GM19324 (cell line): Measurements from ENCODE around the gene LTV1.

ENCODE experiments used
- ATAC-seq: cut with Tn5 transposase; IDR thresholded peaks from one replicate; pipeline ENCODE4 v1.9.1; 2021; ENCODE audit warnings: mild to moderate bottlenecking, moderate library complexity; ENCODE audit not compliant: unreplicated experiment, low FRiP score

The LTV1 gene

GRCh38 chr6:143882401-143882930 lies 39.3 kb downstream of the LTV1 start:
- no peak for ATAC-seq

GRCh38 chr6:143884216-143884900 lies 41.2 kb downstream of the LTV1 start:
- ATAC-seq: no peak

- no peak for ATAC-seq
Measured at GRCh38 chr6:143885116-143885515, 42.0 kb downstream of the LTV1 start.

GRCh38 chr6:143894655-143895054 lies 51.5 kb downstream of the LTV1 start:
- ATAC-seq: no peak

GRCh38 chr6:143896126-143896860 lies 53.2 kb downstream of the LTV1 start:
- ATAC-seq: no peak

- ATAC-seq: no peak
Measured at GRCh38 chr6:143900358-143900757, 57.2 kb downstream of the LTV1 start.

GRCh38 chr6:143901885-143902750 lies 59.0 kb downstream of the LTV1 start:
- peak; percentile 97 for ATAC-seq

GRCh38 chr6:143902827-143903226 lies 59.7 kb downstream of the LTV1 start:
- ATAC-seq: no peak

GRCh38 chr6:143911028-143911427 lies 67.9 kb downstream of the LTV1 start:
- no peak for ATAC-seq

- ATAC-seq: no peak
Measured at GRCh38 chr6:143912671-143913070, 69.5 kb downstream of the LTV1 start.
